SKM-1 (cell line): ENCODE data around the gene SPRY4.
"Not testable (repeated sequence)": the region's sequence is repeated elsewhere in the genome, so short reads cannot be mapped to it uniquely, and the experiment has no call there.

ENCODE experiments used
- DNase-seq: peaks from one replicate; lab custom pipeline; 2025; ENCODE audit not compliant: unreplicated experiment; lab: John Stamatoyannopoulos, UW

Gene SPRY4

GRCh38 chr5:142324871-142325724 lies at the start of gene SPRY4:
Gene SPRY4 (minus strand): TSS chr5:142325021. CDS start chr5:142315108, 9,913 bp downstream.
- DNase-seq = peak; percentile 87

- no peak for DNase-seq
Observed at GRCh38 chr5:142368529-142368928, 43.7 kb upstream of the SPRY4 start.

GRCh38 chr5:142366007-142366406 lies 41.2 kb upstream of the SPRY4 start:
- DNase-seq = no peak

GRCh38 chr5:142364251-142365145 lies 39.7 kb upstream of the SPRY4 start:
- DNase-seq = no peak

- no peak for DNase-seq
Observed at GRCh38 chr5:142363619-142363963, 38.8 kb upstream of the SPRY4 start.

- DNase-seq = not testable (repeated sequence)
Observed at GRCh38 chr5:142362193-142362592, 37.4 kb upstream of the SPRY4 start.

- DNase-seq = no peak
Observed at GRCh38 chr5:142360607-142361120, 35.8 kb upstream of the SPRY4 start.

GRCh38 chr5:142360051-142360498 lies 35.3 kb upstream of the SPRY4 start:
- no peak for DNase-seq

- DNase-seq = no peak
Observed at GRCh38 chr5:142358648-142359047, 33.8 kb upstream of the SPRY4 start.

- DNase-seq = no peak
Observed at GRCh38 chr5:142358121-142358520, 33.3 kb upstream of the SPRY4 start.

- DNase-seq = no peak
Observed at GRCh38 chr5:142357469-142358090, 32.8 kb upstream of the SPRY4 start.

GRCh38 chr5:142356716-142357468 lies 32.1 kb upstream of the SPRY4 start:
- DNase-seq = peak; percentile 13

GRCh38 chr5:142356349-142356715 lies 31.5 kb upstream of the SPRY4 start:
- DNase-seq = no peak

GRCh38 chr5:142353071-142353472 lies 28.3 kb upstream of the SPRY4 start:
- DNase-seq = no peak

GRCh38 chr5:142350021-142350420 lies 25.2 kb upstream of the SPRY4 start:
- no peak for DNase-seq

- DNase-seq = no peak
Observed at GRCh38 chr5:142346706-142347105, 21.9 kb upstream of the SPRY4 start.

- not testable (repeated sequence) for DNase-seq
Observed at GRCh38 chr5:142344915-142345314, 20.1 kb upstream of the SPRY4 start.

GRCh38 chr5:142343531-142343930 lies 18.7 kb upstream of the SPRY4 start:
- DNase-seq = no peak

GRCh38 chr5:142342128-142342981 lies 17.5 kb upstream of the SPRY4 start:
- DNase-seq = no peak

- DNase-seq = no peak
Observed at GRCh38 chr5:142339781-142340180, 15.0 kb upstream of the SPRY4 start.
